Activated CD4-positive, CD25-positive, alpha-beta regulatory T cell treated with anti-CD3 and anti-CD28 coated beads, Interleukin-2, amount 50 U/mL, for 24 hours (primary cell): ENCODE measurements around the gene ADCYAP1R1.

Experiments used
- ATAC-seq, 2 donors: fragments of 150-1000 bp; cut with Tn5 transposase; one replicate each; pipeline ENCODE4 v1.10.0; 2021; ENCODE audit warnings: mild to moderate bottlenecking in 1 of 2, moderate library complexity in 1 of 2

ADCYAP1R1 gene

DNA sequence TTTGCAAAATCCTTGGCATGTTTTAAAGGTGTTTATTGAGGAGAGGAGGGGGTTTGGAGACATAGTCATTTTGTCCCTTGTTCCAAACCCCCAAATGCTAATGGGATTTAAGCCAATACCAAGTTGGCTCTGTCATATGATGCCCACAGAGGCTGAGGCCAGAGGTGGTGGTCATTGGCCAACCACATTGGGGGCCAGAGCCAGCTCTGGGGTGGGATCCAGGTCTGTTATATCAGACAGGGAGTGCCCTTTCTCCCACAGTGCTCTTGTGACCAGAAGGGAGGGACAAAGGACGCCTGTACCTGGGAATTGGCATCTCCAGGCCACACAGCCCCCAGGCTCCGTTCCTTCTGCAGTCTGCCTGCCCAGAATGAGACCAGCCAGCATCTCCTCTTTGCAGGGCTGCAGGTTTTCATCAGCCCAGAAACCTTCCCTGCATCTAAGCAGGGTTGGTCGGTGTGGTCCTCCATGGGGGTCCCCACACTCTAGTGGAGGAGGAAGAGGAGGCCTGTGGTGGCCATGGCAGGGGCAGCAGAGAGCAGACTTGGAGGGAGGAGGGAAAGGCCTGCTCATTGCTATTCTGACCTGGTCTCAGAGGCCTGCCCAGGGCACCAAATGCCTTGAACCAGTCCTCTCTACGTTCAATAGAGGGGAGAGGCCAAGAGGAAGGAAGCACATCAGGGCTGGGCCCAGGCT lies 17.9 kb downstream of the ADCYAP1R1 start:
- no peak for ATAC-seq

DNA sequence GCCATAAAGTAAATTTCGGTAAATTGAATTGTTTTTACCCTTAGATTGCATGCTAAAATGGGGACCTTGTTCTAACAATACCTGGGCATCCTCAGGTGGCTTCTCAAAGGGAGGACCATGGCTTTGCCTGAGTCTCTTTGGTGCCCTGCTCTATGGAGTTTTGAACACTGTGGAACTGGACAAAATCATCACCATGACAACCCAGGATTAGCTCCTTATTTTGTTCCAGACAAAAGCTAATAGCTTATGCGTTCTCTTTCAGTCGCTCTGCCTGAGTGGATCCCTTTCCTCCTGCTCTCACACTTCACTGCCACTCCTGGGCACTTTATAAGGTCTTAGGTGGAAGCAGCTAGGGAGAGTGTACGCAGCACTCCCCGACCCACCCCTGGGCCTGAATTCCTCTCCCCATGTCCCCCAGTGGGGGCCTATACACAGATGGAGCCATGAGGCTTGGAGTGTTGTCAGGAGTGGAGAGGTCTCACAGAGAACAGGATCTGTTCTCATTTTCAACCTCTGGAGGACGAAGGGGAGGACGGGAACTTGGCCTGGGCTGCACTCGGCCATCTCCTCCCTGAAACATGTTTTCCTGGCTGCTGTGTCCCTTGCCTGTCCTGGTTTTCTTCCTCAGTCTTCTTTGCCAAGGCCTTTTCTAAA lies 19.0 kb downstream of the ADCYAP1R1 start:
- ATAC-seq, result no peak

- ATAC-seq, result no peak
Observed at GRCh38 chr7:31071645-31072029, 19.5 kb downstream of the ADCYAP1R1 start.

DNA sequence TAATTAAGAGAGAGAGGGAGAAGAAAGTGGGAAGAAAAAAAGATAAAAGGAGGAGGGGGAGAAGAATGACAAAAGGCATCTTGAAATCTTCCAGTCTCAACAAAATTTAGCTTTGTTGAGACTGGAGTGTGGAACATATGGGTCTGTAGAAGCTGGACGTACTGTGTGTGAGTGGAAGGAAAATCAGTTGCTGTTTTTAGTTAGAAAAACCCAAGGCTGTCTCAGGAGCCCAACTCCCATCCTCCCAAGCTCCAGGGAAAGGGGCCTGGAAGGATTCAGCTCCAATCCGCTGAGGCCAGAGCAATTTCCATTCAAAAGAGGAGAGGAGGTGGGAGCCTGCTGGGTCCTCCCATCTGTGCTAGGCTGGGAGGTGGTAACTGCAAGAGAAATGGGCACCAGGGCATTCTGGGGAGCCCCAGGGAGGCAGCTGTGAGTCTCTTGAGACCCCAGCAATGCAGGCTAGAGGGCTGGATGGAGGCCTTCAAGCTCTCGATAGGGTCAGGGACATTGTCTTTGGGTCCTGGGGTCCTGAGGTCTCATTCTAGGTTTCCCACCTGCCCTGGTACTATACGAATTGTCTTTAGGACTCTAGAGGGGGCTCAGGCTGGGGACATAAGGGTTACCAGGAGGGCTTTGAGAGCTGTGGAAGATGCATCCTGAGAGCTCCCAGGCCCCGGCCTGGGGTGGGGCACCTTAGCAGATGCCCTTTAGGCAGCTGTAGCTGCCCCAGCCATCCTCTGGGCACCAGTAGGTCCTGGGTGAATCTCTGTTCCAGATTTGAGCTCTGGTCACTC lies 21.4 kb downstream of the ADCYAP1R1 start:
- ATAC-seq, result no peak

- ATAC-seq, result no peak
Observed at GRCh38 chr7:31074120-31074383, 21.9 kb downstream of the ADCYAP1R1 start.

DNA sequence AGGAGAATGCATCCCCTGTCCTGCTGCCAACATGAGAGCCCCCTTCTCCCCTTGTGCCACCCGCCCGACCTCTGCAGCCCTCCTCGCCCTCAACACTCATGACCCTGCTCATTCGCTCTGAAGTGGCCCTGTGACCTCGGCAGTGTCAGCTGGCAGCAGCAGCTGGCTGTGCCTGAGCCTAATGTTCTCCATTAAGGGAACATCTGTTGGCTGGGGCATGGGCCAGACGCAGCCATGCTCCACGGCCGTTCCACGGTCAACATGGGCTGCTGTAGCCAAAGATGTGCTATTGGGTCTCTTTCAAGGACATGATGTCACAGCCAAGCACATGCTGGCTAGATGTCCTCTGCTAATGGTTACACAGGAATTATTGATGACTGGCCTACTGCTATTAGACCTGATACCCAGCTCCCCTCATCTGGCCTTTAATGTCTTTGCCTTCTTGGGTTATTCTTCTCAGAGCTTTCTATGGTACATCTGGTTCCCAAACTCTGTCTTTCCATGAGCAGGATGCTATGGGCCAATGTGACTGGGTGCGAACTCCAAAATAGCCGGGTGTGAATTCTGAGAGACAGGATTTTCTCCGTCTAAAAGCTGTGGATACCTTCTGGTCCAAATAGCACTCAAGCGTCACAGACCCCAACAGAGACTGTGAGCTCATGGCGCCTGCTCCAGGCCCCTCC lies 22.4 kb downstream of the ADCYAP1R1 start:
- no peak for ATAC-seq

- no peak for ATAC-seq
Observed at GRCh38 chr7:31075086-31075405, 22.9 kb downstream of the ADCYAP1R1 start.

DNA sequence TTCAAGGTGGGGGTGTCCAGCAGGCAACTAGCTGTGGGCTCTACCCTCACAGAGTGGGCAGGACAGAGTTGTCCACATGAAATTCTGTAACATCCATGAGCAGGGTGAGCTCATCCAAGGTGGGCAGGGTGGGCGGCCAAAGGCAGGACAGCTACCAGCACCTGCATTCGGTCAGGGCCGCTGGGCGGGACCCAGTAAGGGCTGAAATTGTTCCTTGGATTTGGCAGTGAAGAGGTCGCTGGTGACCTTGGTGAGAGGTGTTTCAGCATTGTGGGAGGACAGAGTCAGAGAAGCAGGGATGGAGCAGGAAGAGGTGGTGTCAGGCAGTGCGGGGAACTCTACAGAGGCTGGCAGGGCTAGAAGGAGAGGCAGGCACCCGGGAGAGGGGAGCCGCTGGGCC lies 23.9 kb downstream of the ADCYAP1R1 start:
- no peak for ATAC-seq

- no peak for ATAC-seq
Observed at GRCh38 chr7:31076641-31077310, 24.7 kb downstream of the ADCYAP1R1 start.

DNA sequence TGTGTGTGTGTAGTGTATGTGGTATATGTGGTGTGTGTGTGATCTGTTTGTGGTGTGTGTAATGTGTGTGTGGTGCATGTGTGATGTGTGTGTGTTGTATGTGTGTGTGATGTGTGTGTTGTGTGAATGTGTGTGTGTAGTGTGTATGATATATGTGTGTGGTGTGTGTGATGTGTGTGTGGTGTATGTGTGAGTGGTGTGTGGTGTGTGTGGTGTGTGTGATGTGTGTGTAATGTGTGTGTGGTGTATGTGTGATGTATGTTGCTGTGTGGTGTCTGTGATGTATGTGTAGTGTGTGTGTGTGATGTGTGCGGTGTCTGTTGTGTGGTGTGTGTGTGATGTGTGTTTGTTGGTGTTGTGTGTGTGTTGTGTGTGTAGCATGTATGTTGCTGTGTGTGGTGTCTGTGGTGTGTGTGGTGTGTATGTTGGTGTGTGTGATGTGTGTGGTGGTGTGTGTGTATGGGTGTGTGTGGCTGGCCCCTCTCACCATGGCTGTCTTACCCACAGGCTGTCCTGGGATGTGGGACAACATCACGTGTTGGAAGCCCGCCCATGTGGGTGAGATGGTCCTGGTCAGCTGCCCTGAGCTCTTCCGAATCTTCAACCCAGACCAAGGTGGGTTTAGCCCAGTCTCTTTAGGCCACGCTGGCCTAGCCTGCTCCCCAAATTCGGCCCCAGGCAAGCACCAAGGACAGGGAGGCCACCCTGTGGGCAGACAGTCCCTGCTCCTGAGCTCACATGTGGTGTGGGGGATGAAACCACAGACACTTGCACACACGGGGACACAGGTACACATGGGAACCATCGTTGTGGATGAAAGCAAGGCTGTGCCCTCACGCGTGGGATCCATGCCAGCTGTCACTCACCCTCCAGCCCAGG lies 25.6 kb downstream of the ADCYAP1R1 start:
- ATAC-seq, result no peak

- ATAC-seq, result no peak
Observed at GRCh38 chr7:31078363-31078990, 26.4 kb downstream of the ADCYAP1R1 start.

DNA sequence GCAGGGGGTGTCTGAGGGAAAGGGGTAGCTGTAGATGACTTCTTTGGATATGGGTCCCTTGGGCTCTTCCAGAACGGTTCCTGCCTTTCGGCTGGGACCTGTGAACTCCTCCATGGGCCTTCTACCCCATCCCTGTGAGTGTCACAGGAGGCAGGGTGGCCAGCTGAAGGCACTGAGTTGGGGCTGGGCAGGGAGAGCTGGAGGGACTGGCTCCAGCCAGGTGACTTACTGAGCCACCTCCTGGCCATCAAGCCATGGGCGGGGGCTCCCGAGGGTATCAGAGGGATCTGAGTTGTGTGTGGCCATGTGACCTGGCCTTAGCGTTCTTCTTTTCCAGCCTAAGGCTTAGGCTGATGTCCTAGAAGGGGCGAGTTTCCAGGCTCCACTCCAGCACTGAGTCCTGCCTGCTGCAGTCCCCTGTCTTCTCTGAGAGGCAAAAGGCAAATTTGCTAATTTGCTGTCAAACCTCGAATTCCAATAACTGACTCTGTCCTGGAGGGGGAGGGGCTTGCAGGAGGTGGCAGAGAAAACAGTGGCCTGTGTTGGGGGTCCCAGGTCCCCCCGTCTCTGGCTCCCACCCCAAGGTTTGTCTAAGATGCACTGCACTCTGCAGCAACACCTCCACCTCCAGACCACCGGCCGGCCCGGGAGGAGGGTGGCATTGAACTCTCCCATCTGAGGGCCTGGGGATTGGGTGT lies 27.2 kb downstream of the ADCYAP1R1 start:
- ATAC-seq, result no peak

GRCh38 chr7:31079824-31080511 lies 27.9 kb downstream of the ADCYAP1R1 start:
- ATAC-seq, result no peak

- no peak for ATAC-seq
Observed at GRCh38 chr7:31080763-31081162, 28.7 kb downstream of the ADCYAP1R1 start.

DNA sequence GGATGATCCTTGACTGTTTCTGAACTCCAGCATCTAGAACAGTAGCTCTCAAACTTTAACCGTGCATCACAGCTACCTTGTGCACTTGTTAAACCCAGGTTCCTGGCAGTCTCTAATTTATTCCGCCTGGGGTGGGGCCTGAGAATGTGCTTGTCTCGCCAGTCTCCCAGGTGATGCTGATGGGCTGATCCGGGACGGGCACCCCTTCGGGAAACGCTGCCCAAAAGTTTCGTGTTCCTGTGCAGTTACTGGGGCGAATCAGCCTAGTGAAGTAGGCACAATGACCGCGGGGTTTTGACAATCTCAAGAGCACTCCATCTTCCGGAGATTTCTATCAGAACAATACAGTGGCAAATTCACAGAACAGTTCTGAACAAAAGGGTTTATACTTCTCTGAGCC lies 29.9 kb downstream of the ADCYAP1R1 start:
- no peak for ATAC-seq

DNA sequence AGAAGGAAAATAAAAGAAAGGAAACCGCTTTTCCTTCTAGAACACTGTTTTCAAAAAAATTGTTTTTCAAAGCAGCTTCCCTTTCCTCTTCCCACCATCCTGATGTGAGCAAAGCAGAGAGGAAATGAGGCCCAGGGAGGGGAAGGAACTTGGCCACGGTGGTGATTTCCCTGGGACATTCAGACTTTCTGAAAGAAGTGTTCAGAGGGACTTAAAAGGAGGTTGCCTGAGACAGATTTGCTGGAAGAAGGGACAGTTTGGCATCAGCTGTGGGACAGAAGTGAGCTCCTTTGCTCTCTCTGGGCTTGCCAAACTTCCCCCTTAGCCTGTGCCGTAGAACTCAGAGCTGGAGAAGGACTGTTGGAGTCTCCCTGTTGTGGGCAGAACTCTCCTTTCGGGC lies 30.3 kb downstream of the ADCYAP1R1 start:
- no peak for ATAC-seq

GRCh38 chr7:31083210-31083786 lies 31.2 kb downstream of the ADCYAP1R1 start:
- no peak for ATAC-seq

DNA sequence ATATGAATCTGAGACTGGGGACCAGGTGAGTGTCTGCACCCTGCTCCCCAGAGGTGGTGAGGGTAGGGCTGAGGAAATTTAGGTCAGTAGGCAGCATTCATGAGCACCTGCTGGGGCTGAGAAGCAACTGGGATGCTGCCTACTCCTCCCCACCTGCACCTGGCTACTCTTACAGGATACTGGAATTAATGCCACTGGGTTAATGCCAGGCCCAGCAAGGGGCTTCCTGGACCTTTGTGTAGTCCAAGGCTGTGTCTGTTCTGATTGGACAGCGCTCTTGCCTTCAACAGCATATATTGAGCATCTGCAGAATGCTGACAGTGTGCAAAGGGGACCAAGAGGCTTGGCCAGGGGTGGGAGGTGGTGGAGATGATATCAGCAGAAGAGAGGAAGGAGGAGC lies 32.1 kb downstream of the ADCYAP1R1 start:
- ATAC-seq, result no peak

GRCh38 chr7:31087351-31087750 lies 35.2 kb downstream of the ADCYAP1R1 start:
- ATAC-seq, result no peak

DNA sequence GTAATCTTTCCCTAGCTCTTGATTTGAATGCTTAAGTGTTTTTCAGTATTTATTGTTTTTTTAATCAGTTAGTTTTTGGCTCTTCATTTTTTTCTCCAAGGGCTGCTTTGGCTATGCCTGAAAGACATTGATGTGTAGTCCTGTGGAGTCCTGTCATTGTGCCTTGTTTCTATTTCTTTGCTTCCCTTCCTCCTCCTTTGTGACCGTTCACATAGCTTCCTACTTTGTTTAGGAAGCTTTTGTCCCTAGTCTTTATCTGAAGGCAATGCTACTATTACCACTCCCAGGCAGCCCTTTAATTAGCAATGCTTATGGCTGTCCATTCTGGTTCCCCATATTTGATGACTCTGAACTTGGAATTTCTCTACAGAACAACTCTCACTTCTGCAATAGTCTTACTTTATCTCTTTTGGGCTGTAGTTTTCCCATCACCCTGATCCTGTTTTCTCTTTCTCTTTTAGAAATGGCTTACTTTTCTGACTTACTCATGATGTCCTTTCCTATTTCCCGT lies 39.9 kb downstream of the ADCYAP1R1 start:
- ATAC-seq, result no peak
